Measurements from ENCODE around the gene PSMB5. TPM values are rescaled to one million over a fixed set of nuclear protein-coding genes. Genes with fewer than 3 reads are reported as not detected.
A peak's percentile ranks its signal among the peaks of the same experiment; 100 is the strongest.

Gene PSMB5
- total RNA-seq, 4 donors from 2014 or later = 8.6 to 85.1 (median 42.5) TPM

DNA sequence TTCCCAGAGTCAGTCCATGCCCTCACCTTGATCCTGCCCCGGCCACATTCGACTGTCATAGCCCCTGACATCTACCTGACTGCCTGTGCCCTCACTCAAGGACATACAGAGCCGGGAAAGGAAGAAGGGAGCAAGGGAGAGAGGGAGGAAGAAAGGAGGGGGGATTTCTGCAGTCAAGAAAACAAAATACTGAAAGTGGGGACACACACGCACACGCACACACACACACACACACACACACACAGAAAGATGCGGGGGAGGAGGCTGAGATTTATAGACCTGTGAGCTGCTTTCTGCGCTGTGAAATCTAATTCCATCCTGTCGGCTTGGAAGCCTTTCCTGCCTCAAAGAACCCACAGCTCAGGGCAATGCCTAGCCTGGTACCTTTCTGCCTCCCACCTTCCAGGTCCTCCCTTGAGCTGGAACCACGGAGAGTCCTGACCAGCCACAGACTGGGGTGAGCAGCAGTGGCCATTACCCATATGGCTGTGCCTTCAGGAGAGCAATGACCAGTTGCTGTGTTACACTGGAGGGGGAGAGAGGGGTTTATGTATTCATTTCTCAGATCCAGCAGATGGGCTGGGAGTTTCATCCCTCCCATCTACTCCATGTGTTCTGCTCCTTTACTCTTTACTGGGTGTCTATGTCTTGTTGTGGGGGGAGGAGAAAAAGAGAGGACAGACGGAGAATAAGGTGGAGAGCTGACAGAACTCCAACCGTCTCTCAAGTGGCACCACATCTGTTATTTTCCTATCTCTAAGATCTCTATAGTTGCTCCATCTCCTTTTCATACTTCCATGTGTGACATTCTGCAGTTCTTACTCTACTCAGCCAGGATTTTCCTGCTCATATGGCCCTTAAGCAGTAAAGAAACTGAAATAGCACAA is 37.7 kb downstream of the PSMB5 start:
- Histone ChIP-seq H3K27me3 (no peaks in the 10 kb centered on the region), H3K36me3 (no peaks in the 10 kb centered on the region), H3K4me1 (peaks cover 2 to 18% (median 10%) of the 10 kb centered on the region in 4 donors), H3K4me3 (no peak overlapping the region), H3K9me3 (no peaks in the 10 kb centered on the region), H3K27ac (no peak overlapping the region)
- TF ChIP-seq POLR2AphosphoS5 (IDR thresholded peaks at IDR 0.05) (no peak), EP300 (IDR thresholded peaks at IDR 0.05; ENCODE audit: low read depth) (no peak), POLR2A (IDR thresholded peaks at IDR 0.05) (no peak), CTCF (IDR thresholded peaks at IDR 0.05) (no peak)
- in situ Hi-C loops (cut with MboI; ENCODE audit: low pct_ligation_motif_present in 1 of 4, low pct_unique_long_range_greater_than_20kb in 1 of 4, low sequenced_read_pairs in 3 of 4) = no loop called here
- WGBS, 2 donors (ENCODE audit: low coverage in 1 of 2) = 77 to 93% methylated on average over 3 to 10 of the region's 11 CpGs
- no peak for DNase-seq
- intact Hi-C loops (cut with DNase I; ENCODE audit: low total_unique reads) = no loop called here

DNA sequence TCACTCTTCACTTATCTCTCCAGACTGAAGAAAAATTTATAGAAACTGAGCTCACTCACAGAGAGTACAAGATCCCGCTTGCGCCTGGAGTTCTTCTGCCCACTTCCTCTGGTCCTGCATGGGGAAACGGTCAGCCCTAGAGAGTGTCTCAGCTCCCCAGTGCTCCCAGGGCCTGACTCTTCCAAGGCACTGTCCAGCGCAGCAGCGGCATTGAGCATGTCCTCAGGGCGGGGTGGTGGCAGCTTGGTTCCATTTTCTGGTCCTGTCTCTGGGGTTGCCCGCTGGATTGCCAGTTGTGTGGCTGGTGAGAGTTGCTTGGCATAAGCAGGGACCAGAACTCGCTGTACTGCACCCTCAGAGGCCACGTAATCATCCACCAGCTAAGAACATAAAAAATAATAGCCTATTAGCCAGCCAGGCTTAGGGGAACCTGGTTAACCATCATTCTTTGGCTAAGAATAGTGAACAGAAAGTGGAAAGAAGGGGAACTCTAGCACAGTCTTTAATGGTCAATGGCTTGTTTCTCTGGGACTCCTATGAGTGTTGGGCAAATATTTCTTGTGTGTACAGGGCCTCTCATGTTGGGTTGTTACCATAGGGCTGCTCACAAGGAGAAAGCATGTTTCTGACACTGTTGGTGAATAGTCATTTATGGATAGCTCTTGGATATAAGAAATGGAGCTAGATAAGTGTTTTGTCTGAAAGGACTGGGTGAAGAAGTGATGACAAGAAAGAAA is 38.6 kb downstream of the PSMB5 start:
- DNase-seq = no peak
- WGBS, 2 donors (ENCODE audit: low coverage in 1 of 2) = 86% methylated on average over 9 of the region's 9 CpGs; no CpG with 5 or more reads in 1 of the 2 donors
- Histone ChIP-seq H3K4me1 (peaks cover 2 to 14% (median 7%) of the 10 kb centered on the region in 4 donors), H3K36me3 (no peaks in the 10 kb centered on the region), H3K27me3 (no peaks in the 10 kb centered on the region), H3K27ac (no peak overlapping the region), H3K9me3 (no peaks in the 10 kb centered on the region), H3K4me3 (no peak overlapping the region)
- intact Hi-C loops (cut with DNase I; ENCODE audit: low total_unique reads) (no loop called here), in situ Hi-C loops (cut with MboI; ENCODE audit: low pct_ligation_motif_present in 1 of 4, low pct_unique_long_range_greater_than_20kb in 1 of 4, low sequenced_read_pairs in 3 of 4) (no loop called here)
- no peak for TF ChIP-seq CTCF (IDR thresholded peaks at IDR 0.05)
- no peak for TF ChIP-seq POLR2A (IDR thresholded peaks at IDR 0.05)
- no peak for TF ChIP-seq POLR2AphosphoS5 (IDR thresholded peaks at IDR 0.05)
- no peak for TF ChIP-seq EP300 (IDR thresholded peaks at IDR 0.05; ENCODE audit: low read depth)

DNA sequence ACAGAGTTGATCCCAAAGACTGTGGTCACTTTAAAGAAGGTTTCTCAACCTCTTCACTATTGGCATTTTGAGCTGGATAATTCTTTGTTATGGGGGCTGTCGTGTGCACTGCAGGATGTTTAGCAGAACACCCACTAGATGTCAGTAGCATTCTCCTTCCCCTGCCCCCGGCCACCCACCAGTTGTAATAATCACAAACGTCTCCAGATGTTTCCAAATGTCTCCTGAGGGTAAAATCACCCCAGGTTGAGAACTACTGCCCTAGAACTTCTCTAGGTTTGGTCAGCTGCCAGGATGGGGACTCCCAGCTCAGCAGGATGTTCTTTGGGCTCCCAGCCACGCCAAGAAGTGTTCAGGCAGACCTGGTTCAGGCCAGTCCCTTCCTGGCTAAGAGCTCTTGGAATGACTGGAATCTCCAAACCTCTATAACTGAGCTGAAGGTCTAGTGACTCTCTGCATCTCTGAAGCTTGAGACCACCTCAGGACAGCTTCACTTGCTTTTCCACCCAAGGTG is 39.9 kb downstream of the PSMB5 start:
- TF ChIP-seq CTCF (IDR thresholded peaks at IDR 0.05) = peak in 4 of 5 experiments; percentile 18 to 32 (median 24)
- TF ChIP-seq EP300 (IDR thresholded peaks at IDR 0.05; ENCODE audit: low read depth) = no peak
- DNase-seq = no peak
- Histone ChIP-seq H3K27ac (no peak overlapping the region), H3K27me3 (no peaks in the 10 kb centered on the region), H3K4me3 (no peak overlapping the region), H3K9me3 (no peaks in the 10 kb centered on the region), H3K36me3 (no peaks in the 10 kb centered on the region), H3K4me1 (peaks cover 0 to 6% (median under 1%) of the 10 kb centered on the region in 4 donors)
- WGBS, 2 donors (ENCODE audit: low coverage in 1 of 2) = 0 to 11% methylated on average over 2 to 4 of the region's 4 CpGs
- intact Hi-C loops (cut with DNase I; ENCODE audit: low total_unique reads) = no loop called here
- in situ Hi-C loops (cut with MboI; ENCODE audit: low pct_ligation_motif_present in 1 of 4, low pct_unique_long_range_greater_than_20kb in 1 of 4, low sequenced_read_pairs in 3 of 4) = loop anchor here in 1 of 4 donors (5.0 kb wide), 1 partner anchor 57 kb away; no protein-coding TSS in a partner anchor

- Histone ChIP-seq H3K27ac (no peak overlapping the region), H3K27me3 (no peaks in the 10 kb centered on the region), H3K9me3 (no peaks in the 10 kb centered on the region), H3K4me3 (no peak overlapping the region), H3K36me3 (no peaks in the 10 kb centered on the region), H3K4me1 (peaks cover 0 to 4% (median 0%) of the 10 kb centered on the region in 4 donors)
- in situ Hi-C loops (cut with MboI; ENCODE audit: low pct_ligation_motif_present in 1 of 4, low pct_unique_long_range_greater_than_20kb in 1 of 4, low sequenced_read_pairs in 3 of 4) = loop anchor here in 1 of 4 donors (5.0 kb wide), 1 partner anchor 59 kb away; no protein-coding TSS in a partner anchor
- TF ChIP-seq POLR2A (IDR thresholded peaks at IDR 0.05) (no peak), CTCF (IDR thresholded peaks at IDR 0.05) (no peak), EP300 (IDR thresholded peaks at IDR 0.05; ENCODE audit: low read depth) (no peak), POLR2AphosphoS5 (IDR thresholded peaks at IDR 0.05) (no peak)
- no peak for DNase-seq
- intact Hi-C loops (cut with DNase I; ENCODE audit: low total_unique reads) = no loop called here
Measured at GRCh38 chr14:22993517-22993916, 41.2 kb downstream of the PSMB5 start.
